ENCODE measurements around the gene TLCD3B. TPM values are rescaled to one million over a fixed set of nuclear protein-coding genes. Genes with fewer than 3 reads are reported as not detected.

TLCD3B gene
- polyA plus RNA-seq, 1 experiment = not detected

GRCh38 chr16:29988346-29989075, 42.6 kb downstream of the TLCD3B start:
- Histone ChIP-seq H3K27ac (ENCODE audit: low read depth, low read length) (no peak overlapping the region), H3K9me3 (ENCODE audit: control insufficient read depth, insufficient read depth, low read length) (no peaks in the 10 kb centered on the region; the same call in 1 of the 2 replicates), H3K4me3 (ENCODE audit: low read depth, low read length) (no peak overlapping the region), H3K27me3 (ENCODE audit: control insufficient read depth, insufficient read depth, low read length) (no peaks in the 10 kb centered on the region)
- DNase-seq (ENCODE audit: low read depth, low spot score) = no peak
- no peak for TF ChIP-seq CTCF (IDR thresholded peaks at IDR 0.05; ENCODE audit: low read depth, low read length)
- ChIA-PET CTCF (interaction anchor here (0.6 kb wide), 1 partner anchor 16 kb away, joined by 9 read pairs; no protein-coding TSS in a partner anchor), POLR2A (no interaction called here)

DNA sequence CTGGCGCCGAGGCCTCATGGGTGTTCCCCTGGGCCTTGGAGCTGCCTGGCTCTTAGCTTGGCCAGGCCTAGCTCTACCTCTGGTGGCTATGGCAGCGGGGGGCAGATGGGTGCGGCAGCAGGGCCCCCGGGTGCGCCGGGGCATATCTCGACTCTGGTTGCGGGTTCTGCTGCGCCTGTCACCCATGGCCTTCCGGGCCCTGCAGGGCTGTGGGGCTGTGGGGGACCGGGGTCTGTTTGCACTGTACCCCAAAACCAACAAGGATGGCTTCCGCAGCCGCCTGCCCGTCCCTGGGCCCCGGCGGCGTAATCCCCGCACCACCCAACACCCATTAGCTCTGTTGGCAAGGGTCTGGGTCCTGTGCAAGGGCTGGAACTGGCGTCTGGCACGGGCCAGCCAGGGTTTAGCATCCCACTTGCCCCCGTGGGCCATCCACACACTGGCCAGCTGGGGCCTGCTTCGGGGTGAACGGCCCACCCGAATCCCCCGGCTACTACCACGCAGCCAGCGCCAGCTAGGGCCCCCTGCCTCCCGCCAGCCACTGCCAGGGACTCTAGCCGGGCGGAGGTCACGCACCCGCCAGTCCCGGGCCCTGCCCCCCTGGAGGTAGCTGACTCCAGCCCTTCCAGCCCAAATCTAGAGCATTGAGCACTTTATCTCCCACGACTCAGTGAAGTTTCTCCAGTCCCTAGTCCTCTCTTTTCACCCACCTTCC, 43.5 kb downstream of the TLCD3B start:
- no peak for TF ChIP-seq CTCF (IDR thresholded peaks at IDR 0.05; ENCODE audit: low read depth, low read length)
- H3K27ac ChIP-seq (ENCODE audit: low read depth, low read length) = no peak overlapping the region
- H3K27me3 ChIP-seq (ENCODE audit: control insufficient read depth, insufficient read depth, low read length) = no peaks in the 10 kb centered on the region
- POLR2A ChIA-PET = interaction anchor here (0.7 kb wide), 1 partner anchor 44 kb away, joined by 4 read pairs; no protein-coding TSS in a partner anchor
- no peak overlapping the region for H3K4me3 ChIP-seq (ENCODE audit: low read depth, low read length)
- no peak for DNase-seq (ENCODE audit: low read depth, low spot score)
- CTCF ChIA-PET = no interaction called here
- no peaks in the 10 kb centered on the region; the same call in 1 of the 2 replicates for H3K9me3 ChIP-seq (ENCODE audit: control insufficient read depth, insufficient read depth, low read length)

- Histone ChIP-seq H3K9me3 (ENCODE audit: control insufficient read depth, insufficient read depth, low read length) (no peaks in the 10 kb centered on the region; the same call in 1 of the 2 replicates), H3K4me3 (ENCODE audit: low read depth, low read length) (no peak overlapping the region), H3K27ac (ENCODE audit: low read depth, low read length) (no peak overlapping the region), H3K27me3 (ENCODE audit: control insufficient read depth, insufficient read depth, low read length) (no peaks in the 10 kb centered on the region)
- DNase-seq (ENCODE audit: low read depth, low spot score) = no peak
- CTCF ChIA-PET = no interaction called here
- no peak for TF ChIP-seq CTCF (IDR thresholded peaks at IDR 0.05; ENCODE audit: low read depth, low read length)
- POLR2A ChIA-PET = interaction anchor here (0.6 kb wide), 1 partner anchor 92 kb away, joined by 8 read pairs; no protein-coding TSS in a partner anchor
Observed at GRCh38 chr16:29986931-29987330, 44.1 kb downstream of the TLCD3B start.

GRCh38 chr16:29986231-29986630, 44.8 kb downstream of the TLCD3B start:
- Histone ChIP-seq H3K27ac (ENCODE audit: low read depth, low read length) (no peak overlapping the region), H3K4me3 (ENCODE audit: low read depth, low read length) (no peak overlapping the region), H3K27me3 (ENCODE audit: control insufficient read depth, insufficient read depth, low read length) (no peaks in the 10 kb centered on the region), H3K9me3 (ENCODE audit: control insufficient read depth, insufficient read depth, low read length) (no peaks in the 10 kb centered on the region; the same call in 1 of the 2 replicates)
- POLR2A ChIA-PET = interaction anchor here (0.6 kb wide), 1 partner anchor 91 kb away, joined by 8 read pairs; no protein-coding TSS in a partner anchor
- CTCF ChIA-PET = no interaction called here
- TF ChIP-seq CTCF (IDR thresholded peaks at IDR 0.05; ENCODE audit: low read depth, low read length) = no peak
- DNase-seq (ENCODE audit: low read depth, low spot score) = no peak
